WTC11 (cell line): Measurements from ENCODE around the gene IL4R. TPM values are rescaled to one million over a fixed set of nuclear protein-coding genes. Genes with fewer than 3 reads are reported as not detected.

ENCODE experiments used
- ATAC-seq: fragments of 200-7000 bp; cut with Tn5 transposase; 2 replicates; pipeline ENCODE4 v1.10.0; 2021; ENCODE audit warnings: mild to moderate bottlenecking, moderate library complexity
- CTCF ChIA-PET: fragments of 300-600 bp; sonication (Branson Sonifier 250); formaldehyde crosslinking; loops from one replicate; lab custom pipeline; 2021; ENCODE audit warnings: antibody characterized with exemption; lab: Charles Lee
- POLR2A ChIA-PET: fragments of 350-600 bp; sonication (Branson Sonifier 250); formaldehyde crosslinking; loops from one replicate; lab custom pipeline; 2021; ENCODE audit warnings: antibody characterized with exemption; lab: Charles Lee
- DNase-seq: peaks from one replicate; pipeline ENCODE4 v3.0.0; 2021; ENCODE audit warnings: low spot score
- H3K27ac Mint-ChIP-seq: 2 replicates; pipeline ENCODE4 v1.8.0; 2021; ENCODE audit warnings: mixed read lengths
- H3K27me3 Mint-ChIP-seq: 2 replicates; pipeline ENCODE4 v1.8.0; 2021; ENCODE audit warnings: low read depth, mild to moderate bottlenecking, moderate library complexity, mixed read lengths
- H3K36me3 Mint-ChIP-seq: 2 replicates; pipeline ENCODE4 v1.8.0; 2021; ENCODE audit warnings: mixed read lengths
- H3K4me1 Mint-ChIP-seq: 2 replicates; pipeline ENCODE4 v1.8.0; 2022; ENCODE audit warnings: mixed read lengths
- H3K4me3 Mint-ChIP-seq: 2 replicates; pipeline ENCODE4 v1.8.0; 2021; ENCODE audit warnings: mild to moderate bottlenecking, moderate library complexity, mixed read lengths
- H3K9me3 Mint-ChIP-seq: 2 replicates; pipeline ENCODE4 v1.8.0; 2021; ENCODE audit warnings: mixed read lengths
- AR ChIP-seq: fragments of 250-450 bp; sonication (Bioruptor Pico); IDR thresholded peaks from 2 replicates; pipeline ENCODE4 v1.9.0; 2021; ENCODE audit warnings: mild to moderate bottlenecking
- ATF6 ChIP-seq: sonication (generic); formaldehyde crosslinking; IDR thresholded peaks from 2 replicates; pipeline ENCODE4 v1.8.1; 2023; ENCODE audit warnings: mild to moderate bottlenecking, missing genetic modification reagents
- CBFB ChIP-seq: sonication (generic); formaldehyde crosslinking; IDR thresholded peaks from 2 replicates; pipeline ENCODE4 v1.8.1; 2022; ENCODE audit warnings: mild to moderate bottlenecking, low read depth, missing genetic modification reagents
- E2F5 ChIP-seq: sonication (generic); formaldehyde crosslinking; IDR thresholded peaks from 2 replicates; pipeline ENCODE4 v1.8.1; 2022; ENCODE audit warnings: mild to moderate bottlenecking, moderate library complexity, missing genetic modification reagents
- EMX1 ChIP-seq: fragments of 250-450 bp; sonication (Bioruptor Pico); IDR thresholded peaks from 2 replicates; pipeline ENCODE4 v1.8.0; 2021; ENCODE audit warnings: mild to moderate bottlenecking
- ESRRA ChIP-seq: sonication (generic); formaldehyde crosslinking; IDR thresholded peaks from 2 replicates; pipeline ENCODE4 v1.8.1; 2022; ENCODE audit warnings: mild to moderate bottlenecking, missing genetic modification reagents, borderline replicate concordance
- GABPB1 ChIP-seq: sonication (generic); formaldehyde crosslinking; IDR thresholded peaks from 2 replicates; pipeline ENCODE4 v1.8.1; 2023; ENCODE audit warnings: mild to moderate bottlenecking, missing genetic modification reagents
- IRF1 ChIP-seq: sonication (generic); formaldehyde crosslinking; IDR thresholded peaks from 2 replicates; pipeline ENCODE4 v1.8.0; 2023; ENCODE audit warnings: missing genetic modification reagents
- IRF2 ChIP-seq: sonication (generic); formaldehyde crosslinking; IDR thresholded peaks from 2 replicates; pipeline ENCODE4 v1.8.0; 2022; ENCODE audit warnings: low read depth, missing genetic modification reagents, borderline replicate concordance
- KAT7 ChIP-seq: sonication (generic); formaldehyde crosslinking; IDR thresholded peaks from 2 replicates; pipeline ENCODE4 v1.8.1; 2023; ENCODE audit warnings: missing genetic modification reagents, mild to moderate bottlenecking, borderline replicate concordance
- MXD4 ChIP-seq: fragments of 250-450 bp; sonication (Bioruptor Pico); IDR thresholded peaks from 2 replicates; pipeline ENCODE4 v1.8.0; 2021; ENCODE audit warnings: mild to moderate bottlenecking, moderate library complexity, borderline replicate concordance
- RELA ChIP-seq: sonication (generic); formaldehyde crosslinking; IDR thresholded peaks from 2 replicates; pipeline ENCODE4 v1.8.1; 2022; ENCODE audit warnings: missing genetic modification reagents, mild to moderate bottlenecking, borderline replicate concordance
- RORB ChIP-seq: fragments of 250-450 bp; sonication (Bioruptor Pico); IDR thresholded peaks from 2 replicates; pipeline ENCODE4 v1.9.0; 2021; ENCODE audit warnings: mild to moderate bottlenecking
- USF1 ChIP-seq: sonication (generic); formaldehyde crosslinking; IDR thresholded peaks from 2 replicates; pipeline ENCODE4 v1.8.0; 2022; ENCODE audit warnings: mild to moderate bottlenecking, missing genetic modification reagents
- ZMAT4 ChIP-seq: fragments of 250-450 bp; sonication (Bioruptor Pico); IDR thresholded peaks from 2 replicates; pipeline ENCODE4 v1.9.0; 2021; ENCODE audit warnings: mild to moderate bottlenecking
- ZNF281 ChIP-seq: sonication (generic); formaldehyde crosslinking; IDR thresholded peaks from 2 replicates; pipeline ENCODE4 v1.8.0; 2023; ENCODE audit warnings: mild to moderate bottlenecking, missing genetic modification reagents
- ZNF423 ChIP-seq: fragments of 250-450 bp; sonication (Bioruptor Pico); IDR thresholded peaks from 2 replicates; pipeline ENCODE4 v2.1.2; 2022; ENCODE audit warnings: mild to moderate bottlenecking, moderate library complexity
- ZNF671 ChIP-seq: fragments of 250-450 bp; sonication (Bioruptor Pico); IDR thresholded peaks from 2 replicates; pipeline ENCODE4 v1.8.0; 2021; ENCODE audit warnings: mild to moderate bottlenecking
- ZSCAN18 ChIP-seq: fragments of 250-450 bp; sonication (Bioruptor Pico); IDR thresholded peaks from 2 replicates; pipeline ENCODE4 v2.1.2; 2022; ENCODE audit warnings: mild to moderate bottlenecking, moderate library complexity
- total RNA-seq: library from RNA; stranded (reverse); gene quantifications from 3 replicates; pipeline ENCODE4 v1.2.3, GENCODE V29; 2021

IL4R gene
- total RNA-seq, 1 experiment from 2014 or later, result 28.7 TPM

GRCh38 chr16:27386674-27387073 lies 72.9 kb downstream of the IL4R start:
- no peak overlapping the region for H3K27ac Mint-ChIP-seq
- CTCF ChIA-PET, result interaction anchor here (1.2 to 1.8 kb wide), 2 partner anchors 11 to 207 kb away, joined by 5 to 6 read pairs; no protein-coding TSS in a partner anchor
- H3K36me3 Mint-ChIP-seq, result no peaks in the 10 kb centered on the region
- H3K4me1 Mint-ChIP-seq, result no peaks in the 10 kb centered on the region
- peaks cover 11% of the 10 kb centered on the region for H3K9me3 Mint-ChIP-seq
- no peak overlapping the region for H3K4me3 Mint-ChIP-seq
- H3K27me3 Mint-ChIP-seq, result peaks cover 9% of the 10 kb centered on the region
- POLR2A ChIA-PET, result no interaction called here
- ATAC-seq (no peak), DNase-seq (no peak)
- no peak for TF ChIP-seq IRF1

- Mint-ChIP-seq H3K27me3 (peaks cover 9% of the 10 kb centered on the region), H3K4me3 (no peak overlapping the region), H3K27ac (no peak overlapping the region), H3K4me1 (no peaks in the 10 kb centered on the region), H3K36me3 (no peaks in the 10 kb centered on the region), H3K9me3 (peaks cover 19% of the 10 kb centered on the region)
- TF ChIP-seq ESRRA (CRISPR knock-in tag), result no peak
- TF ChIP-seq ZNF423, result no peak
- no peak for TF ChIP-seq IRF1
- no peak for TF ChIP-seq KAT7 (CRISPR knock-in tag)
- TF ChIP-seq MXD4 (CRISPR knock-in tag), result no peak
- no peak for TF ChIP-seq USF1 (CRISPR knock-in tag)
- no peak for TF ChIP-seq IRF2
- TF ChIP-seq CBFB, result no peak
- TF ChIP-seq E2F5 (CRISPR knock-in tag), result no peak
- no peak for TF ChIP-seq AR
- TF ChIP-seq ATF6, result no peak
- no peak for TF ChIP-seq ZSCAN18 (CRISPR knock-in tag)
- no peak for TF ChIP-seq ZNF671 (CRISPR knock-in tag)
- no peak for TF ChIP-seq EMX1 (CRISPR knock-in tag)
- no peak for TF ChIP-seq RELA (CRISPR knock-in tag)
- TF ChIP-seq RORB (CRISPR knock-in tag), result no peak
- no peak for TF ChIP-seq GABPB1 (CRISPR knock-in tag)
- TF ChIP-seq ZMAT4 (CRISPR knock-in tag), result no peak
- no peak for TF ChIP-seq ZNF281
- ChIA-PET POLR2A (no interaction called here), CTCF (interaction anchor here (0.8 kb wide), 1 partner anchor 13 kb away, joined by 4 read pairs; no protein-coding TSS in a partner anchor)
- DNase-seq, result no peak
- no peak for ATAC-seq
These were observed 74.0 kb downstream of the IL4R start for GRCh38 chr16:27387724-27388123.
